ENCODE results near the gene POU4F2.

POU4F2 gene

GRCh38 chr4:146638786-146639505 is at the start of gene POU4F2:
POU4F2 (plus strand) TSS chr4:146638893; CDS start chr4:146639141, 248 bp downstream.
- no peak within 1 kb of the TSS for H3K4me3 ChIP-seq (ENCODE audit: low read length)

GRCh38 chr4:146590801-146591200 is 47.9 kb upstream of the POU4F2 start:
- H3F3A ChIP-seq (ENCODE audit: control insufficient read depth, insufficient read depth) = no peaks in the 10 kb centered on the region
- no peak overlapping the region for H3K4me2 ChIP-seq (ENCODE audit: low read length)
- no peaks in the 10 kb centered on the region for H3K4me1 ChIP-seq (ENCODE audit: control insufficient read depth, low read length)
- no peaks in the 10 kb centered on the region for H3K9me2 ChIP-seq (replicated peaks; ENCODE audit: control insufficient read depth, low read length)
- H3K9me3 ChIP-seq (ENCODE audit: control insufficient read depth, insufficient read depth, low read length) = no peaks in the 10 kb centered on the region
- no peaks in the 10 kb centered on the region for H4K20me1 ChIP-seq (ENCODE audit: control insufficient read depth, insufficient read depth, low read depth, low read length)
- H3K4me3 ChIP-seq (ENCODE audit: low read length) = no peak overlapping the region
- no peaks in the 10 kb centered on the region for H3K36me3 ChIP-seq (ENCODE audit: control insufficient read depth, low read length)
- no peaks in the 10 kb centered on the region for H3K27me3 ChIP-seq (ENCODE audit: control insufficient read depth, low read length)
- no peak overlapping the region for H3K27ac ChIP-seq (ENCODE audit: low read depth, low read length)
- H3K79me2 ChIP-seq (ENCODE audit: control insufficient read depth, low read length) = no peaks in the 10 kb centered on the region
- TF ChIP-seq EZH2phosphoT487 (IDR thresholded peaks at IDR 0.05; ENCODE audit: borderline replicate concordance, low read length) = no peak
- no peak for TF ChIP-seq CTCF (IDR thresholded peaks at IDR 0.05; ENCODE audit: low read depth, low read length, poor library complexity, severe bottlenecking)

More at GRCh38 chr4:146638786-146639505, at the start of gene POU4F2:
- no peaks in the 10 kb centered on the region for H3K4me1 ChIP-seq (ENCODE audit: control insufficient read depth, low read length)
- no peaks in the 10 kb centered on the region for H3K36me3 ChIP-seq (ENCODE audit: control insufficient read depth, low read length)
- no peaks in the 10 kb centered on the region for H4K20me1 ChIP-seq (ENCODE audit: control insufficient read depth, insufficient read depth, low read depth, low read length)
- TF ChIP-seq CTCF (IDR thresholded peaks at IDR 0.05; ENCODE audit: low read depth, low read length, poor library complexity, severe bottlenecking) = no peak
- TF ChIP-seq EZH2phosphoT487 (IDR thresholded peaks at IDR 0.05; ENCODE audit: borderline replicate concordance, low read length) = no peak
- no peaks in the 10 kb centered on the region for H3F3A ChIP-seq (ENCODE audit: control insufficient read depth, insufficient read depth)
- H3K27me3 ChIP-seq (ENCODE audit: control insufficient read depth, low read length) = peaks cover 3% of the 10 kb centered on the region; the same call in 1 of the 2 replicates
- H3K9me2 ChIP-seq (replicated peaks; ENCODE audit: control insufficient read depth, low read length) = no peaks in the 10 kb centered on the region
- H3K27ac ChIP-seq (ENCODE audit: low read depth, low read length) = no peak within 1 kb of the TSS
- no peaks in the 10 kb centered on the region for H3K9me3 ChIP-seq (ENCODE audit: control insufficient read depth, insufficient read depth, low read length)
- H3K4me2 ChIP-seq (ENCODE audit: low read length) = no peak within 1 kb of the TSS
- no peaks in the 10 kb centered on the region for H3K79me2 ChIP-seq (ENCODE audit: control insufficient read depth, low read length)

GRCh38 chr4:146592019-146592418 is 46.7 kb upstream of the POU4F2 start:
- H3F3A ChIP-seq (ENCODE audit: control insufficient read depth, insufficient read depth) = no peaks in the 10 kb centered on the region
- H3K27me3 ChIP-seq (ENCODE audit: control insufficient read depth, low read length) = no peaks in the 10 kb centered on the region
- H3K36me3 ChIP-seq (ENCODE audit: control insufficient read depth, low read length) = no peaks in the 10 kb centered on the region
- H3K9me3 ChIP-seq (ENCODE audit: control insufficient read depth, insufficient read depth, low read length) = no peaks in the 10 kb centered on the region
- H3K9me2 ChIP-seq (replicated peaks; ENCODE audit: control insufficient read depth, low read length) = no peaks in the 10 kb centered on the region
- no peaks in the 10 kb centered on the region for H4K20me1 ChIP-seq (ENCODE audit: control insufficient read depth, insufficient read depth, low read depth, low read length)
- H3K4me2 ChIP-seq (ENCODE audit: low read length) = no peak overlapping the region
- TF ChIP-seq CTCF (IDR thresholded peaks at IDR 0.05; ENCODE audit: low read depth, low read length, poor library complexity, severe bottlenecking) = no peak
- TF ChIP-seq EZH2phosphoT487 (IDR thresholded peaks at IDR 0.05; ENCODE audit: borderline replicate concordance, low read length) = no peak
- H3K27ac ChIP-seq (ENCODE audit: low read depth, low read length) = no peak overlapping the region
- H3K4me1 ChIP-seq (ENCODE audit: control insufficient read depth, low read length) = no peaks in the 10 kb centered on the region
- H3K4me3 ChIP-seq (ENCODE audit: low read length) = no peak overlapping the region
- no peaks in the 10 kb centered on the region for H3K79me2 ChIP-seq (ENCODE audit: control insufficient read depth, low read length)

All from DOHH2 (cell line).